B cell (primary cell): ENCODE results near the gene RANBP3. TPM values are rescaled to one million over a fixed set of nuclear protein-coding genes. Genes with fewer than 3 reads are reported as not detected.

Experiments
- ATAC-seq: fragments of 200-7000 bp; cut with Tn5 transposase; one replicate; pipeline ENCODE4 v1.10.0; 2021; ENCODE audit warnings: low read depth, mild to moderate bottlenecking, moderate number of reproducible peaks, moderate library complexity
- CTCF ChIA-PET: fragments of 350-600 bp; sonication (Branson Sonifier 250); formaldehyde crosslinking; loops from one replicate; lab custom pipeline; 2021; ENCODE audit warnings: antibody characterized with exemption, inconsistent platforms; lab: Charles Lee
- POLR2A ChIA-PET: fragments of 350-600 bp; sonication (Branson Sonifier 250); formaldehyde crosslinking; loops from one replicate; lab custom pipeline; 2021; ENCODE audit warnings: antibody characterized with exemption; lab: Charles Lee
- DNase-seq: peaks from one replicate; pipeline ENCODE4 v3.0.0; 2013
- H2AFZ ChIP-seq: 2 replicates; pipeline ENCODE4 v1.6.1; 2012; ENCODE audit warnings: mild to moderate bottlenecking, low read depth, low read length; ENCODE audit not compliant: insufficient read depth, poor library complexity, severe bottlenecking
- H3K27ac ChIP-seq, 2 donors: 1 replicate in 1 of 2; 2 replicates in 1 of 2; pipeline ENCODE4 v1.5.1; 2012 to 2013; ENCODE audit warnings: low read length in 2 of 2, mild to moderate bottlenecking in 2 of 2, moderate library complexity in 1 of 2
- H3K27me3 ChIP-seq, 4 experiments: fragments of 200-600 bp in 1 of 4; sonication (generic) in 1 of 4; replicated peaks in 1 of 4; 1 replicate in 2 of 4; 2 replicates in 2 of 4; pipeline versions ENCODE4 v1.6.1 to v1.7.0; 2013 to 2016; ENCODE audit warnings: low read length in 3 of 4, mild to moderate bottlenecking in 2 of 4, mixed read lengths in 1 of 4, moderate library complexity in 1 of 4; ENCODE audit not compliant: insufficient read depth in 4 of 4, control insufficient read depth in 3 of 4; ENCODE audit errors: control extremely low read depth in 1 of 4
- H3K36me3 ChIP-seq, 2 experiments: replicated peaks in 1 of 2; 1 replicate in 1 of 2; 2 replicates in 1 of 2; pipeline versions ENCODE4 v1.6.1 to v1.7.1; 2013; ENCODE audit warnings: low read length in 1 of 2; ENCODE audit not compliant: insufficient read depth in 2 of 2, control insufficient read depth in 1 of 2; ENCODE audit errors: control extremely low read depth in 1 of 2, extremely low read depth in 1 of 2
- H3K4me1 ChIP-seq, 2 donors: fragments of 200-600 bp in 1 of 2; sonication (generic) in 1 of 2; 1 replicate in 1 of 2; 2 replicates in 1 of 2; pipeline versions ENCODE4 v1.5.1 to v1.6.1; 2013 to 2017; ENCODE audit warnings: low read length in 2 of 2; ENCODE audit not compliant: control insufficient read depth in 2 of 2, insufficient read depth in 2 of 2
- H3K4me2 ChIP-seq: replicated peaks from 2 replicates; pipeline ENCODE3; 2012; ENCODE audit warnings: mild to moderate bottlenecking, low read depth, low read length; ENCODE audit not compliant: poor library complexity, severe bottlenecking
- H3K4me3 ChIP-seq, 5 experiments: fragments of 200-600 bp in 1 of 5; sonication (generic) in 1 of 5; 1 replicate in 3 of 5; 2 replicates in 2 of 5; pipeline versions ENCODE4 v1.5.1 to v1.7.0; 2011 to 2016; ENCODE audit warnings: low read length in 4 of 5, mild to moderate bottlenecking in 4 of 5, low read depth in 2 of 5, control low read depth in 1 of 5, moderate library complexity in 1 of 5; ENCODE audit not compliant: insufficient read depth in 1 of 5; ENCODE audit errors: control extremely low read depth in 1 of 5, extremely low read depth in 1 of 5
- H3K79me2 ChIP-seq: fragments of 200-600 bp; sonication (generic); one replicate; pipeline ENCODE4 v1.6.0; 2016; ENCODE audit warnings: low read length; ENCODE audit not compliant: control insufficient read depth, insufficient read depth
- H3K9ac ChIP-seq: fragments of 200-600 bp; sonication (generic); 2 replicates; pipeline ENCODE4 v1.6.1; 2017; ENCODE audit warnings: mild to moderate bottlenecking, low read length, moderate library complexity
- H3K9me3 ChIP-seq, 3 donors: one replicate each; pipeline versions ENCODE4 v1.6.1 to v1.7.1; 2013; ENCODE audit warnings: low read length in 2 of 3; ENCODE audit not compliant: control insufficient read depth in 2 of 3, insufficient read depth in 1 of 3; ENCODE audit errors: control extremely low read depth in 1 of 3
- H4K20me1 ChIP-seq: 2 replicates; pipeline ENCODE4 v1.6.0; 2012; ENCODE audit warnings: mild to moderate bottlenecking, low read length; ENCODE audit not compliant: insufficient read depth, control insufficient read depth, poor library complexity, severe bottlenecking
- H3K27ac Mint-ChIP-seq: one replicate; pipeline ENCODE4 v1.8.0; 2021; ENCODE audit warnings: mixed read lengths
- H3K27me3 Mint-ChIP-seq: one replicate; pipeline ENCODE4 v1.8.0; 2021; ENCODE audit warnings: mixed read lengths
- H3K4me1 Mint-ChIP-seq: one replicate; pipeline ENCODE4 v1.8.0; 2021; ENCODE audit warnings: mixed read lengths
- H3K4me3 Mint-ChIP-seq: one replicate; pipeline ENCODE4 v1.8.0; 2021; ENCODE audit warnings: mixed read lengths
- H3K9me3 Mint-ChIP-seq: one replicate; pipeline ENCODE4 v1.8.0; 2022; ENCODE audit warnings: mixed read lengths; ENCODE audit not compliant: insufficient read depth
- CTCF ChIP-seq: fragments of 200-600 bp; IDR thresholded peaks from one replicate; pipeline ENCODE4 v1.8.0; 2022; ENCODE audit warnings: antibody characterized with exemption, mild to moderate bottlenecking
- EZH2 ChIP-seq: IDR thresholded peaks from 2 replicates; pipeline ENCODE4 v1.6.1; 2012; ENCODE audit warnings: borderline replicate concordance, low read depth, mild to moderate bottlenecking, moderate library complexity, low read length; ENCODE audit not compliant: insufficient read depth, poor library complexity, severe bottlenecking
- WGBS: methylation state at CpG from one replicate; pipeline ENCODE4 v1.1.5; 2013; ENCODE audit warnings: missing lambda C conversion rate; ENCODE audit not compliant: insufficient coverage; 5-methylcytosine and 5-hydroxymethylcytosine counted together
- intact Hi-C: fragments of 100-400 bp; cut with micrococcal nuclease; formaldehyde crosslinking; loops from one replicate; pipeline ENCODE4 v1.10.0; 2022
- polyA plus RNA-seq: library from polyadenylated mRNA; depleted of rRNA; stranded (reverse); fragments of >200 nt; gene quantifications from 2 replicates; pipeline ENCODE4 v1.2.3, GENCODE V29; 2012
- total RNA-seq, 2 donors: library from RNA; stranded (reverse); fragments of 120-200 nt in 1 of 2; gene quantifications; 1 replicate in 1 of 2; 2 replicates in 1 of 2; pipeline versions ENCODE4 v1.2.3 to v1.2.4, GENCODE V29; 2013 to 2022

The RANBP3 gene
- total and polyA plus RNA-seq, 2 donors (not counting 1 experiment from before 2014, with no cell fraction given), result 86.7 to 91.7 TPM

DNA sequence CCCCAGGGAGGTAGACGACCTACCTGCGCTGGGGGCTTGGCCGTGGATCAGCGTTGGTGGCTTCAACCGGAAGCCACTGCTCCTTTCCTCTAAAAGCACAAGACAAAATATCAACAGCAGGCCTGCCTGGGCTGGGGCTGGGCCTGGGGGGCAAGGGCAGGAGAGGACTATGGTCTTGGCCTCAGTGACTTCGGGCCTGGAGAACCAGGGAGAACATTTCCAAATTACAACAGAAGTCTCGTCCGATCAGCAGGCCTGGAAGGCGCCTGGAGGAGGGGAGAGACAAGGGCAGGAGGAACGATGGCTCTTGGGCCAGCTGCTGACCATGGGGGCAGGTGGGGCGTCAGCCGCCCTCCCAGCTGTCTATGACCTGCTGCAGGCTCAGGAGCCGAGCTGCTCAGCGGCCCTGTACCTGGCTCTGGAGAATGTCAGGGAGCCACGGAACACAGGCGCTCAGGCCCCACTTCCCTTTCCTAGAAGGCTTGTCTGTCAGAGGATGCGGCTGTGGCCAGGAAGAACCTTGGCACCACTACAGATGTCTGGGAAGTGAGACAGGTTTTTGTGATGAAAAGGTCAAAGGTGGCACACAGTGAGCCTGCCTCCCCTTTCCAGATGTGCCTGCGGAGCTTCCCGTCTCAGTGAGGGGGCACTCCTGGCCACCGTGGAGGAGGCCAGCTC, 44.4 kb downstream of the RANBP3 start:
- TF ChIP-seq EZH2 (no peak), CTCF (no peak)
- Histone ChIP-seq H3K4me2 (no peak overlapping the region), H3K36me3 (peaks cover 0 to 79% of the 10 kb centered on the region in 2 experiments), H3K9me3 (no peaks in the 10 kb centered on the region), H3K9ac (no peak overlapping the region), H3K27ac (no peak overlapping the region), H3K79me2 (peaks cover 52% of the 10 kb centered on the region), H2AFZ (no peak overlapping the region), H4K20me1 (peaks cover 64% of the 10 kb centered on the region), H3K4me3 (no peak overlapping the region), H3K27me3 (no peaks in the 10 kb centered on the region), H3K4me1 (no peaks in the 10 kb centered on the region)
- ChIA-PET POLR2A (interaction anchor here (0.5 kb wide), 1 partner anchor 1106 kb away, joined by 7 read pairs; no protein-coding TSS in a partner anchor), CTCF (no interaction called here)
- 98% methylated on average over 18 of the region's 20 CpGs for WGBS
- ATAC-seq (no peak), DNase-seq (no peak)
- H3K4me1 Mint-ChIP-seq, result no peaks in the 10 kb centered on the region
- H3K27ac Mint-ChIP-seq, result no peak overlapping the region
- H3K9me3 Mint-ChIP-seq, result no peaks in the 10 kb centered on the region
- intact Hi-C loops, result no loop called here
- H3K27me3 Mint-ChIP-seq, result no peaks in the 10 kb centered on the region
- no peak overlapping the region for H3K4me3 Mint-ChIP-seq

GRCh38 chr19:5932609-5933262, 45.2 kb downstream of the RANBP3 start:
- TF ChIP-seq EZH2 (no peak), CTCF (no peak)
- Mint-ChIP-seq H3K27me3 (no peaks in the 10 kb centered on the region), H3K27ac (no peak overlapping the region), H3K4me1 (peaks cover 8% of the 10 kb centered on the region), H3K4me3 (no peak overlapping the region), H3K9me3 (no peaks in the 10 kb centered on the region)
- Histone ChIP-seq H3K4me3 (no peak overlapping the region), H3K9me3 (no peaks in the 10 kb centered on the region), H3K27me3 (no peaks in the 10 kb centered on the region), H2AFZ (no peak overlapping the region), H3K27ac (no peak overlapping the region), H3K36me3 (peaks cover 0 to 81% of the 10 kb centered on the region in 2 experiments), H3K4me2 (no peak overlapping the region), H4K20me1 (peaks cover 59% of the 10 kb centered on the region), H3K4me1 (peaks cover 0 to 7% of the 10 kb centered on the region in 2 donors), H3K9ac (no peak overlapping the region), H3K79me2 (peaks cover 52% of the 10 kb centered on the region)
- WGBS, result 98% methylated on average over 21 of the region's 21 CpGs
- no peak for ATAC-seq
- intact Hi-C loops, result no loop called here
- ChIA-PET POLR2A (no interaction called here), CTCF (no interaction called here)
- no peak for DNase-seq
